Muscle layer of duodenum (tissue), 2 donors: ENCODE measurements around the gene CD3D.

Experiments
- H3K27ac ChIP-seq: one replicate; pipeline ENCODE4 v1.7.0; 2013; ENCODE audit warnings: mild to moderate bottlenecking, low read length
- H3K27me3 ChIP-seq: one replicate; pipeline ENCODE4 v1.7.0; 2013; ENCODE audit warnings: low read depth, mild to moderate bottlenecking, control low read depth, low read length
- H3K36me3 ChIP-seq, 2 donors: one replicate each; pipeline ENCODE4 v1.7.0; 2013; ENCODE audit warnings: low read length in 2 of 2, control low read depth in 1 of 2, mild to moderate bottlenecking in 1 of 2; ENCODE audit not compliant: insufficient read depth in 2 of 2, control insufficient read depth in 1 of 2
- H3K4me1 ChIP-seq, 2 donors: one replicate each; pipeline ENCODE4 v1.7.0; 2013; ENCODE audit warnings: low read length in 2 of 2, mild to moderate bottlenecking in 2 of 2, control low read depth in 1 of 2, moderate library complexity in 1 of 2; ENCODE audit not compliant: insufficient read depth in 2 of 2, control insufficient read depth in 1 of 2
- H3K4me3 ChIP-seq, 2 donors: one replicate each; pipeline ENCODE4 v1.7.0; 2013; ENCODE audit warnings: low read length in 2 of 2, low read depth in 1 of 2, mild to moderate bottlenecking in 1 of 2
- H3K9me3 ChIP-seq, 2 donors: one replicate each; pipeline ENCODE4 v1.7.0; 2013; ENCODE audit warnings: low read length in 2 of 2, control low read depth in 1 of 2, mild to moderate bottlenecking in 1 of 2; ENCODE audit not compliant: control insufficient read depth in 1 of 2
- donor health status: healthy.

CD3D gene

GRCh38 chr11:118334745-118335144, 7.8 kb downstream of the CD3D start:
- Histone ChIP-seq H3K4me3 (no peak overlapping the region), H3K36me3 (no peaks in the 10 kb centered on the region), H3K27me3 (no peaks in the 10 kb centered on the region), H3K9me3 (no peaks in the 10 kb centered on the region), H3K27ac (no peak overlapping the region), H3K4me1 (no peaks in the 10 kb centered on the region)

GRCh38 chr11:118328745-118329144, 13.8 kb downstream of the CD3D start:
- no peaks in the 10 kb centered on the region for H3K27me3 ChIP-seq
- no peaks in the 10 kb centered on the region for H3K9me3 ChIP-seq
- H3K4me3 ChIP-seq: no peak overlapping the region
- H3K27ac ChIP-seq: no peak overlapping the region
- H3K4me1 ChIP-seq: no peaks in the 10 kb centered on the region
- H3K36me3 ChIP-seq: no peaks in the 10 kb centered on the region

- H3K4me1 ChIP-seq: no peaks in the 10 kb centered on the region
- no peaks in the 10 kb centered on the region for H3K27me3 ChIP-seq
- H3K4me3 ChIP-seq: no peak overlapping the region
- no peaks in the 10 kb centered on the region for H3K9me3 ChIP-seq
- no peaks in the 10 kb centered on the region for H3K36me3 ChIP-seq
- no peak overlapping the region for H3K27ac ChIP-seq
Measured at GRCh38 chr11:118325283-118325682, 17.2 kb downstream of the CD3D start.

- no peaks in the 10 kb centered on the region for H3K9me3 ChIP-seq
- H3K4me3 ChIP-seq: no peak overlapping the region
- H3K27ac ChIP-seq: no peak overlapping the region
- H3K36me3 ChIP-seq: no peaks in the 10 kb centered on the region
- H3K4me1 ChIP-seq: no peaks in the 10 kb centered on the region
- no peaks in the 10 kb centered on the region for H3K27me3 ChIP-seq
Measured at GRCh38 chr11:118322721-118323120, 19.8 kb downstream of the CD3D start.

- peaks cover 4 to 5% of the 10 kb centered on the region in 2 donors for H3K4me1 ChIP-seq
- no peaks in the 10 kb centered on the region for H3K36me3 ChIP-seq
- no peak overlapping the region for H3K27ac ChIP-seq
- H3K9me3 ChIP-seq: no peaks in the 10 kb centered on the region
- no peaks in the 10 kb centered on the region for H3K27me3 ChIP-seq
- no peak overlapping the region for H3K4me3 ChIP-seq
Measured at GRCh38 chr11:118321386-118322082, 21.0 kb downstream of the CD3D start.

GRCh38 chr11:118320515-118320914, 22.0 kb downstream of the CD3D start:
- no peaks in the 10 kb centered on the region for H3K9me3 ChIP-seq
- no peak overlapping the region for H3K4me3 ChIP-seq
- H3K27ac ChIP-seq: no peak overlapping the region
- peaks cover 9 to 16% of the 10 kb centered on the region in 2 donors for H3K4me1 ChIP-seq
- H3K36me3 ChIP-seq: no peaks in the 10 kb centered on the region
- H3K27me3 ChIP-seq: no peaks in the 10 kb centered on the region

GRCh38 chr11:118319337-118319707, 23.2 kb downstream of the CD3D start:
- H3K9me3 ChIP-seq: no peaks in the 10 kb centered on the region
- no peak overlapping the region for H3K27ac ChIP-seq
- H3K4me3 ChIP-seq: no peak overlapping the region

GRCh38 chr11:118318581-118319336, 23.7 kb downstream of the CD3D start:
- Histone ChIP-seq H3K9me3 (no peaks in the 10 kb centered on the region), H3K27me3 (no peaks in the 10 kb centered on the region), H3K27ac (no peak overlapping the region), H3K4me1 (peaks cover 12 to 17% of the 10 kb centered on the region in 2 donors), H3K4me3 (no peak overlapping the region), H3K36me3 (no peaks in the 10 kb centered on the region)

More at GRCh38 chr11:118319337-118319707, 23.2 kb downstream of the CD3D start:
- Histone ChIP-seq H3K4me1 (peaks cover 12 to 17% of the 10 kb centered on the region in 2 donors), H3K27me3 (no peaks in the 10 kb centered on the region), H3K36me3 (no peaks in the 10 kb centered on the region)

- H3K9me3 ChIP-seq: no peaks in the 10 kb centered on the region
Measured at GRCh38 chr11:118318124-118318523, 24.4 kb downstream of the CD3D start.

GRCh38 chr11:118314988-118315411, 27.5 kb downstream of the CD3D start:
- Histone ChIP-seq H3K4me3 (no peak overlapping the region), H3K27ac (no peak overlapping the region), H3K9me3 (no peaks in the 10 kb centered on the region), H3K36me3 (no peaks in the 10 kb centered on the region), H3K4me1 (peaks cover 12 to 17% of the 10 kb centered on the region in 2 donors), H3K27me3 (no peaks in the 10 kb centered on the region)

More at GRCh38 chr11:118318124-118318523, 24.4 kb downstream of the CD3D start:
- Histone ChIP-seq H3K4me1 (peaks cover 12 to 17% of the 10 kb centered on the region in 2 donors), H3K27me3 (no peaks in the 10 kb centered on the region), H3K36me3 (no peaks in the 10 kb centered on the region), H3K4me3 (no peak overlapping the region), H3K27ac (no peak overlapping the region)

GRCh38 chr11:118313242-118313641, 29.3 kb downstream of the CD3D start:
- no peaks in the 10 kb centered on the region for H3K9me3 ChIP-seq
- H3K27ac ChIP-seq: no peak overlapping the region
- H3K27me3 ChIP-seq: no peaks in the 10 kb centered on the region
- no peak overlapping the region for H3K4me3 ChIP-seq
- H3K4me1 ChIP-seq: peaks cover 12 to 17% of the 10 kb centered on the region in 2 donors
- no peaks in the 10 kb centered on the region for H3K36me3 ChIP-seq
